CD1c-positive myeloid dendritic cell (primary cell): ENCODE data around the gene BGN.

Experiments
- DNase-seq: peaks from one replicate; pipeline ENCODE4 v3.0.0-alpha.2; 2016; ENCODE audit errors: extremely low spot score

The BGN gene

GRCh38 chrX:153460826-153461225, 34.0 kb upstream of the BGN start:
- peak; percentile 41 for DNase-seq

GRCh38 chrX:153462291-153462690, 32.5 kb upstream of the BGN start:
- no peak for DNase-seq

- DNase-seq, result no peak
These were observed 31.7 kb upstream of the BGN start for GRCh38 chrX:153463031-153463430.

GRCh38 chrX:153463556-153463955, 31.2 kb upstream of the BGN start:
- DNase-seq, result no peak

- no peak for DNase-seq
These were observed 30.7 kb upstream of the BGN start for GRCh38 chrX:153464116-153464515.

- no peak for DNase-seq
These were observed 28.9 kb upstream of the BGN start for GRCh38 chrX:153465691-153466380.

GRCh38 chrX:153468008-153468580, 26.7 kb upstream of the BGN start:
- no peak for DNase-seq

GRCh38 chrX:153469811-153470410, 24.9 kb upstream of the BGN start:
- DNase-seq, result peak; percentile 1

GRCh38 chrX:153470411-153471363, 24.1 kb upstream of the BGN start, which contains the start of gene HAUS7:
Gene HAUS7, minus strand, starts transcription at chrX:153470576. Its CDS starts 19 bp downstream, at chrX:153470557.
- DNase-seq, result peak; percentile 91

- DNase-seq, result no peak
These were observed 23.0 kb upstream of the BGN start for GRCh38 chrX:153471663-153472280.

- no peak for DNase-seq
These were observed 21.7 kb upstream of the BGN start for GRCh38 chrX:153473126-153473525.

- DNase-seq, result no peak
These were observed 20.5 kb upstream of the BGN start for GRCh38 chrX:153474266-153474665.

GRCh38 chrX:153474718-153475117, 20.1 kb upstream of the BGN start:
- DNase-seq, result peak; percentile 45

- DNase-seq, result no peak
These were observed 19.5 kb upstream of the BGN start for GRCh38 chrX:153475271-153475670.

GRCh38 chrX:153475751-153476281, 19.0 kb upstream of the BGN start:
- no peak for DNase-seq

GRCh38 chrX:153476666-153477363, 18.0 kb upstream of the BGN start:
- no peak for DNase-seq

- no peak for DNase-seq
These were observed 17.4 kb upstream of the BGN start for GRCh38 chrX:153477364-153477857.

GRCh38 chrX:153477901-153478300, 16.9 kb upstream of the BGN start:
- DNase-seq, result no peak

GRCh38 chrX:153478746-153479145, 16.0 kb upstream of the BGN start:
- DNase-seq, result no peak

GRCh38 chrX:153481043-153481442, 13.7 kb upstream of the BGN start:
- DNase-seq, result no peak
